HEK293 (cell line): ENCODE results near the gene DHRS12.

ENCODE experiments used
- CTCF ChIP-seq: fragments of 450-650 bp; formaldehyde crosslinking; IDR thresholded peaks from 2 replicates; pipeline ENCODE4 v1.5.1; 2016; ENCODE audit warnings: missing biosample characterization, missing genetic modification characterization
- HOXA7 ChIP-seq: sonication (generic); formaldehyde crosslinking; IDR thresholded peaks from 2 replicates; pipeline ENCODE4 v1.8.1; 2022; ENCODE audit warnings: missing genetic modification reagents, borderline replicate concordance
- YY1 ChIP-seq: fragments of 450-650 bp; formaldehyde crosslinking; IDR thresholded peaks from 2 replicates; pipeline ENCODE4 v1.5.1; 2018; ENCODE audit warnings: missing biosample characterization, missing genetic modification characterization
- ZNF341 ChIP-seq: fragments of 450-650 bp; formaldehyde crosslinking; IDR thresholded peaks from 2 replicates; pipeline ENCODE4; 2016; ENCODE audit warnings: low read depth, missing biosample characterization, missing genetic modification characterization
- ZNF423 ChIP-seq: fragments of 450-650 bp; formaldehyde crosslinking; IDR thresholded peaks from 2 replicates; pipeline ENCODE4 v1.5.1; 2016; ENCODE audit warnings: missing biosample characterization, missing genetic modification characterization
- ZNF529 ChIP-seq: fragments of 450-650 bp; formaldehyde crosslinking; IDR thresholded peaks from 2 replicates; pipeline ENCODE4 v1.5.1; 2017; ENCODE audit warnings: missing genetic modification characterization, missing biosample characterization; ENCODE audit not compliant: insufficient replicate concordance
- ZNF629 ChIP-seq: fragments of 450-650 bp; formaldehyde crosslinking; IDR thresholded peaks from 2 replicates; pipeline ENCODE4 v1.5.1; 2017; ENCODE audit warnings: missing biosample characterization, missing genetic modification characterization
- ZSCAN23 ChIP-seq: fragments of 450-650 bp; formaldehyde crosslinking; IDR thresholded peaks from 2 replicates; pipeline ENCODE4 v1.5.1; 2016; ENCODE audit warnings: missing biosample characterization, missing genetic modification characterization
- TF ChIP-seq, protein P1 (sequence below): fragments of 450-650 bp; formaldehyde crosslinking; IDR thresholded peaks from 2 replicates; pipeline ENCODE4 v1.5.1; 2016; ENCODE audit warnings: missing biosample characterization, missing genetic modification characterization

GRCh38 chr13:51825681-51826254 is 21.8 kb upstream of the DHRS12 start:
- no peak for TF ChIP-seq YY1
- no peak for TF ChIP-seq ZNF341
- no peak for TF ChIP-seq ZSCAN23 (tag by site-specific recombination)
- no peak for TF ChIP-seq HOXA7 (CRISPR knock-in tag)
- TF ChIP-seq CTCF (tag by site-specific recombination), result no peak
- no peak for TF ChIP-seq ZNF529
- TF ChIP-seq ZNF423 (tag by site-specific recombination), result no peak
- TF ChIP-seq, protein P1, sequence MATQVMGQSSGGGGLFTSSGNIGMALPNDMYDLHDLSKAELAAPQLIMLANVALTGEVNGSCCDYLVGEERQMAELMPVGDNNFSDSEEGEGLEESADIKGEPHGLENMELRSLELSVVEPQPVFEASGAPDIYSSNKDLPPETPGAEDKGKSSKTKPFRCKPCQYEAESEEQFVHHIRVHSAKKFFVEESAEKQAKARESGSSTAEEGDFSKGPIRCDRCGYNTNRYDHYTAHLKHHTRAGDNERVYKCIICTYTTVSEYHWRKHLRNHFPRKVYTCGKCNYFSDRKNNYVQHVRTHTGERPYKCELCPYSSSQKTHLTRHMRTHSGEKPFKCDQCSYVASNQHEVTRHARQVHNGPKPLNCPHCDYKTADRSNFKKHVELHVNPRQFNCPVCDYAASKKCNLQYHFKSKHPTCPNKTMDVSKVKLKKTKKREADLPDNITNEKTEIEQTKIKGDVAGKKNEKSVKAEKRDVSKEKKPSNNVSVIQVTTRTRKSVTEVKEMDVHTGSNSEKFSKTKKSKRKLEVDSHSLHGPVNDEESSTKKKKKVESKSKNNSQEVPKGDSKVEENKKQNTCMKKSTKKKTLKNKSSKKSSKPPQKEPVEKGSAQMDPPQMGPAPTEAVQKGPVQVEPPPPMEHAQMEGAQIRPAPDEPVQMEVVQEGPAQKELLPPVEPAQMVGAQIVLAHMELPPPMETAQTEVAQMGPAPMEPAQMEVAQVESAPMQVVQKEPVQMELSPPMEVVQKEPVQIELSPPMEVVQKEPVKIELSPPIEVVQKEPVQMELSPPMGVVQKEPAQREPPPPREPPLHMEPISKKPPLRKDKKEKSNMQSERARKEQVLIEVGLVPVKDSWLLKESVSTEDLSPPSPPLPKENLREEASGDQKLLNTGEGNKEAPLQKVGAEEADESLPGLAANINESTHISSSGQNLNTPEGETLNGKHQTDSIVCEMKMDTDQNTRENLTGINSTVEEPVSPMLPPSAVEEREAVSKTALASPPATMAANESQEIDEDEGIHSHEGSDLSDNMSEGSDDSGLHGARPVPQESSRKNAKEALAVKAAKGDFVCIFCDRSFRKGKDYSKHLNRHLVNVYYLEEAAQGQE (tag by site-specific recombination), result no peak
- TF ChIP-seq ZNF629 (tag by site-specific recombination), result no peak
